ENCODE data around the gene NOTUM.

DNA sequence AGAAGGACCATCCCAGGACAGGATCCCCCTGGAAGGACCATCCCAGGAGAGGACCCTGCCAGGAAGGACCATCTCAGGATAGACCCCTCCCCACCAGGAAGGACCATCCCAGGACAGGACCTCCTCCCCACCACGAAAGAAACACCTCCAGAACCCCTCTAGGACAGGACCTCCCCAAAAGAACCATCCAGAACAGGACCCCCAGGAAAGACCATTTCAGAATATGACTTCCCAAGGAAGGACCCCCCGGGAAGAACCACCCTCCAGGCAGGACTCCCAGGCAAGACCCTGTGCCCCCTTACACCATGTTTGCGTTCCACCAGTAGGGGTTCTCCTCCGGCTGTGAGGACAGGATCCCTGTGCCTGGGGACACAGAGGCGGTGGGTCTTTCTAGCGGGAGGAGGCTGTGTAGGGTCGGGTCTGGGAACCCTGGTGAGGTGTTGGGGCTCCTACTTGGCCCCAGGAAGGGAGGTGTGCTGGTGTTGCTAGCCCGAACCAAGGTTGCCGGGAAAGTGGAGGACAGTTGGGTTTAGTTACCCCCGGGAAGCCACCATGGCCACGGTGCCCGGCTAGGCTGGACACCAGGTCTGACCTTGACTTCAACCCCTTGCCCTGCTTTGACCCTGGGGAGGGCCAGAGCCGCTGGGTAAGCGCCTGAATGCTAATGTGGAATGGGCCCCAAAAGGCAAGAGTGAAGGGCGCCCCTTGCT lies 2.2 kb downstream of the NOTUM start:
- no peak for TF ChIP-seq EZH2 (IDR thresholded peaks at IDR 0.05; ENCODE audit: borderline replicate concordance, low read length)
- TF ChIP-seq, protein P1, sequence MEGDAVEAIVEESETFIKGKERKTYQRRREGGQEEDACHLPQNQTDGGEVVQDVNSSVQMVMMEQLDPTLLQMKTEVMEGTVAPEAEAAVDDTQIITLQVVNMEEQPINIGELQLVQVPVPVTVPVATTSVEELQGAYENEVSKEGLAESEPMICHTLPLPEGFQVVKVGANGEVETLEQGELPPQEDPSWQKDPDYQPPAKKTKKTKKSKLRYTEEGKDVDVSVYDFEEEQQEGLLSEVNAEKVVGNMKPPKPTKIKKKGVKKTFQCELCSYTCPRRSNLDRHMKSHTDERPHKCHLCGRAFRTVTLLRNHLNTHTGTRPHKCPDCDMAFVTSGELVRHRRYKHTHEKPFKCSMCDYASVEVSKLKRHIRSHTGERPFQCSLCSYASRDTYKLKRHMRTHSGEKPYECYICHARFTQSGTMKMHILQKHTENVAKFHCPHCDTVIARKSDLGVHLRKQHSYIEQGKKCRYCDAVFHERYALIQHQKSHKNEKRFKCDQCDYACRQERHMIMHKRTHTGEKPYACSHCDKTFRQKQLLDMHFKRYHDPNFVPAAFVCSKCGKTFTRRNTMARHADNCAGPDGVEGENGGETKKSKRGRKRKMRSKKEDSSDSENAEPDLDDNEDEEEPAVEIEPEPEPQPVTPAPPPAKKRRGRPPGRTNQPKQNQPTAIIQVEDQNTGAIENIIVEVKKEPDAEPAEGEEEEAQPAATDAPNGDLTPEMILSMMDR (conservative IDR thresholded peaks at IDR 0.05 in 1 of 2, IDR thresholded peaks at IDR 0.05 in 1 of 2; ENCODE audit: extremely low read depth in 1 of 2, insufficient read depth in 1 of 2, low read depth in 1 of 2, low read length in 2 of 2) = no peak

Measured in mammary epithelial cell (primary cell).